H1 (cell line): ENCODE results near the gene GGN. TPM values are rescaled to one million over a fixed set of nuclear protein-coding genes. Genes with fewer than 3 reads are reported as not detected.
"Not testable (repeated sequence)": the region's sequence is repeated elsewhere in the genome, so short reads cannot be mapped to it uniquely, and the experiment has no call there.

Experiments used
- CTCF ChIA-PET: fragments of 300-600 bp; sonication (Branson Sonifier 250); formaldehyde crosslinking; loops from one replicate; lab custom pipeline; 2021; ENCODE audit not compliant: partially characterized antibody; lab: Charles Lee
- POLR2A ChIA-PET: fragments of 300-600 bp; sonication (Branson Sonifier 250); formaldehyde crosslinking; loops from one replicate; lab custom pipeline; 2021; ENCODE audit warnings: inconsistent platforms; ENCODE audit not compliant: partially characterized antibody; lab: Charles Lee
- DNase-seq, 2 experiments: peaks; one replicate each; pipeline versions ENCODE4 v3.0.0 to v3.0.0-alpha.2; 2010 to 2022; ENCODE audit warnings: low spot score in 2 of 2, low read depth in 1 of 2, mixed read lengths in 1 of 2
- FAIRE-seq: peaks from 2 replicates; lab custom pipeline; 2011; peaks lifted over from hg19 to GRCh38; lab: Jason Lieb, UNC
- H2AFZ ChIP-seq: 2 replicates; pipeline ENCODE4 v1.8.1; 2012; ENCODE audit warnings: low read length, inconsistent platforms
- H2AK5ac ChIP-seq: 2 replicates; pipeline ENCODE4 v1.6.1; 2013; ENCODE audit warnings: low read depth, low read length
- H2BK120ac ChIP-seq: replicated peaks from 2 replicates; pipeline ENCODE3; 2013; ENCODE audit warnings: low read depth, low read length, inconsistent platforms
- H2BK12ac ChIP-seq: 2 replicates; pipeline ENCODE4 v1.6.1; 2013; ENCODE audit warnings: low read depth, low read length
- H2BK15ac ChIP-seq: 2 replicates; pipeline ENCODE4 v1.6.1; 2013; ENCODE audit warnings: low read length
- H2BK20ac ChIP-seq: 2 replicates; pipeline ENCODE4 v1.6.1; 2013; ENCODE audit warnings: low read length
- H2BK5ac ChIP-seq: 2 replicates; pipeline ENCODE4 v1.6.1; 2013; ENCODE audit warnings: low read depth, low read length
- H3K14ac ChIP-seq: 2 replicates; pipeline ENCODE4 v1.6.1; 2013; ENCODE audit warnings: inconsistent platforms; ENCODE audit not compliant: insufficient read length
- H3K18ac ChIP-seq: 2 replicates; pipeline ENCODE4 v1.6.1; 2013; ENCODE audit warnings: low read length; ENCODE audit errors: extremely low read depth
- H3K23ac ChIP-seq: 2 replicates; pipeline ENCODE4 v1.6.1; 2013; ENCODE audit warnings: inconsistent platforms; ENCODE audit not compliant: insufficient read length
- H3K23me2 ChIP-seq: 2 replicates; pipeline ENCODE4 v1.6.1; 2013; ENCODE audit warnings: low read depth, low read length
- H3K27ac ChIP-seq: 2 replicates; pipeline ENCODE4 v1.6.1; 2011; ENCODE audit warnings: low read depth, low read length, inconsistent platforms
- H3K27me3 ChIP-seq, 4 experiments: replicated peaks in 1 of 4; 1 replicate in 1 of 4; 2 replicates in 3 of 4; pipeline versions ENCODE4 v1.6.1 to v1.8.1; 2011 to 2013; ENCODE audit warnings: low read length in 3 of 4, mild to moderate bottlenecking in 3 of 4, inconsistent platforms in 2 of 4, mixed read lengths in 2 of 4, moderate library complexity in 1 of 4; ENCODE audit not compliant: control insufficient read depth in 3 of 4, insufficient read depth in 3 of 4; ENCODE audit errors: extremely low read depth in 1 of 4
- H3K36me3 ChIP-seq, 4 experiments: 2 replicates each; pipeline versions ENCODE4 v1.6.1 to v1.8.1; 2011 to 2013; ENCODE audit warnings: mild to moderate bottlenecking in 4 of 4, low read length in 3 of 4, moderate library complexity in 2 of 4, control low read depth in 1 of 4, inconsistent platforms in 1 of 4; ENCODE audit not compliant: insufficient read depth in 4 of 4, control insufficient read depth in 2 of 4
- H3K4ac ChIP-seq: replicated peaks from 2 replicates; pipeline ENCODE3; 2013; ENCODE audit warnings: low read length, low read depth, mixed read lengths, inconsistent platforms; ENCODE audit not compliant: insufficient read length
- H3K4me1 ChIP-seq, 4 experiments: replicated peaks in 1 of 4; 1 replicate in 1 of 4; 2 replicates in 3 of 4; pipeline versions ENCODE4 v1.6.1 to v1.8.1; 2011 to 2013; ENCODE audit warnings: low read length in 3 of 4, inconsistent platforms in 2 of 4, mixed read lengths in 1 of 4; ENCODE audit not compliant: insufficient read depth in 4 of 4, control insufficient read depth in 3 of 4
- H3K4me2 ChIP-seq, 2 experiments: 2 replicates each; pipeline versions ENCODE4 v1.6.1 to v1.8.1; 2011 to 2013; ENCODE audit warnings: low read depth in 2 of 2, low read length in 2 of 2, control low read depth in 1 of 2, inconsistent platforms in 1 of 2, mild to moderate bottlenecking in 1 of 2; ENCODE audit not compliant: insufficient read depth in 1 of 2
- H3K4me3 ChIP-seq, 4 experiments: fragments of 200-600, 300-600 bp in 1 of 4; sonication (generic), shearing (Covaris generic), sonication (Bioruptor Twin) in 1 of 4; 2 replicates each; pipeline versions ENCODE4 v1.5.1 to v1.8.1; 2011 to 2016; ENCODE audit warnings: low read length in 4 of 4, low read depth in 3 of 4, control low read depth in 2 of 4, inconsistent platforms in 2 of 4, mild to moderate bottlenecking in 2 of 4, mixed read lengths in 1 of 4, moderate library complexity in 1 of 4; ENCODE audit not compliant: insufficient read depth in 2 of 4; ENCODE audit errors: extremely low read depth in 1 of 4
- H3K56ac ChIP-seq: replicated peaks from 2 replicates; pipeline ENCODE3; 2013; ENCODE audit warnings: low read depth, mild to moderate bottlenecking, mixed read lengths, low read length, inconsistent platforms; ENCODE audit not compliant: insufficient read length
- H3K79me1 ChIP-seq: 2 replicates; pipeline ENCODE4 v1.6.1; 2013; ENCODE audit warnings: low read depth, low read length, control low read depth
- H3K79me2 ChIP-seq, 2 experiments: 2 replicates each; pipeline versions ENCODE4 v1.6.1 to v1.8.1; 2012 to 2013; ENCODE audit warnings: low read length in 2 of 2, mild to moderate bottlenecking in 2 of 2, inconsistent platforms in 1 of 2; ENCODE audit not compliant: insufficient read depth in 2 of 2, control insufficient read depth in 1 of 2
- H3K9ac ChIP-seq, 4 experiments: replicated peaks in 1 of 4; 1 replicate in 1 of 4; 2 replicates in 3 of 4; pipeline versions ENCODE4 v1.6.1 to v1.8.1; 2011 to 2013; ENCODE audit warnings: low read depth in 3 of 4, low read length in 3 of 4, control low read depth in 2 of 4, mild to moderate bottlenecking in 2 of 4, moderate library complexity in 2 of 4, inconsistent platforms in 1 of 4; ENCODE audit errors: extremely low read depth in 1 of 4
- H3K9me3 ChIP-seq, 2 experiments: 2 replicates each; pipeline versions ENCODE4 v1.6.1 to v1.8.1; 2012 to 2013; ENCODE audit warnings: mild to moderate bottlenecking in 2 of 2, moderate library complexity in 2 of 2, control low read depth in 1 of 2, inconsistent platforms in 1 of 2, low read depth in 1 of 2, low read length in 1 of 2, mixed read lengths in 1 of 2; ENCODE audit not compliant: insufficient read depth in 2 of 2
- H4K20me1 ChIP-seq, 2 experiments: replicated peaks in 1 of 2; 2 replicates each; pipeline versions ENCODE3 to v1.8.1; 2011 to 2013; ENCODE audit warnings: inconsistent platforms in 2 of 2, low read length in 2 of 2, mild to moderate bottlenecking in 1 of 2; ENCODE audit not compliant: insufficient read depth in 2 of 2, control insufficient read depth in 1 of 2
- H4K5ac ChIP-seq: 2 replicates; pipeline ENCODE4 v1.6.1; 2013; ENCODE audit warnings: low read length, low read depth, mixed read lengths, inconsistent platforms; ENCODE audit not compliant: insufficient read length
- H4K8ac ChIP-seq: 2 replicates; pipeline ENCODE4 v1.8.0; 2013; ENCODE audit warnings: mild to moderate bottlenecking, moderate library complexity, low read length, inconsistent platforms; ENCODE audit not compliant: insufficient read depth; ENCODE audit errors: extremely low read depth
- H4K91ac ChIP-seq: replicated peaks from 2 replicates; pipeline ENCODE3; 2013; ENCODE audit warnings: low read length, mixed read lengths, inconsistent platforms; ENCODE audit not compliant: insufficient read length
- WGBS, 2 experiments: shearing (Covaris generic) in 1 of 2; methylation state at CpG; one replicate each; pipeline versions ENCODE4 v1.1.6 to v1.1.7; 2013 to 2015; ENCODE audit warnings: low lambda C conversion rate in 2 of 2, mixed read lengths in 2 of 2, inconsistent platforms in 1 of 2, low coverage in 1 of 2, missing lambda C conversion rate in 1 of 2; ENCODE audit not compliant: insufficient replicate concordance in 2 of 2, insufficient coverage in 1 of 2, insufficient read length in 1 of 2; ENCODE audit errors: extremely low coverage in 1 of 2, missing lambda C conversion rate in 1 of 2; 5-methylcytosine and 5-hydroxymethylcytosine counted together
- polyA plus RNA-seq, 7 experiments: library from polyadenylated mRNA; depleted of rRNA in 3 of 7; stranded (reverse) in 5 of 7; unstranded in 2 of 7; fragments of >200 nt in 5 of 7; fragments of 200-250 nt in 2 of 7; gene quantifications; 1 replicate in 5 of 7; 2 replicates in 1 of 7; 4 replicates in 1 of 7; pipeline versions ENCODE4 v1.2.1 to v1.2.3, GENCODE V29; 2011 to 2013; ENCODE audit warnings: missing spikeins in 2 of 7, mixed read lengths in 2 of 7
- total RNA-seq: library from RNA; stranded (reverse); fragmentation: NEBNext Ultra II Directional; extraction: Animal tissue kit (Norgen Biotek cat#: 25700); gene quantifications from 2 replicates; pipeline ENCODE4 v1.2.1, GENCODE V29; 2021

GGN gene
- total and polyA plus RNA-seq, 2 of the 8 experiments (the other 6 are each of a cell fraction or from before 2014, with no cell fraction given), result 0.47 to 1.2 TPM

DNA sequence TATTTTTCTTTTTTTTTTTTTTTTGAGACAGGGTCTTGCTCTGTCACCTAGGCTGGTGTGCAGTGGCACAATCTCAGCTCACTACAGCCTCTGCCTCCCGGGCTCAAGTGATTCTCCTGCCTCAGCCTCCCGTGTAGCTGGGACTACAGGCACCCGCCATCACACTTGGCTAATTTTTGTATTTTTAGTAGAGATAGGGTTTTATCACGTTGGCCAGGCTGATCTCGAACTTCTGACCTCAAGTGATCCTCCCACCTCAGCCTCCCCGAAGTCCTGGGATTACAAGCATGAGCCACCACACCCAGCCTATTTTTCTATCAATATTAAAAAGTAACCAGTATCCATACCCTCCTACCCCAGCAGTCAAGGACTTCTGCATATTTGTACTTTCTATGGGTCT is 22.6 kb upstream of the GGN start:
- not testable (repeated sequence) for H2BK12ac ChIP-seq, H3K79me2 ChIP-seq, H3K27me3 ChIP-seq, H2BK20ac ChIP-seq, H2AK5ac ChIP-seq, H2BK5ac ChIP-seq, H3K4me1 ChIP-seq, H3K4me3 ChIP-seq, H2BK120ac ChIP-seq, H3K18ac ChIP-seq, H4K20me1 ChIP-seq, DNase-seq, FAIRE-seq, H2AFZ ChIP-seq, H3K36me3 ChIP-seq, H3K4me2 ChIP-seq, H3K9ac ChIP-seq, H3K79me1 ChIP-seq, H3K9me3 ChIP-seq, H4K8ac ChIP-seq, H3K56ac ChIP-seq, H3K4ac ChIP-seq, H3K27ac ChIP-seq, H3K23me2 ChIP-seq, H3K23ac ChIP-seq, H4K91ac ChIP-seq, H4K5ac ChIP-seq, H2BK15ac ChIP-seq, H3K14ac ChIP-seq
- ChIA-PET CTCF (interaction anchor here (0.8 kb wide), 1 partner anchor 108 kb away, joined by 3 read pairs; no protein-coding TSS in a partner anchor), POLR2A (interaction anchor here (1.6 to 1.7 kb wide), 2 partner anchors 10 to 14 kb away, joined by 4 to 5 read pairs; no protein-coding TSS in a partner anchor)
- WGBS, 2 experiments, result 85% methylated on average over 6 of the region's 6 CpGs; no CpG with 5 or more reads in 1 of the 2 experiments
